ENCODE measurements around the gene IMPA2.

IMPA2 gene

DNA sequence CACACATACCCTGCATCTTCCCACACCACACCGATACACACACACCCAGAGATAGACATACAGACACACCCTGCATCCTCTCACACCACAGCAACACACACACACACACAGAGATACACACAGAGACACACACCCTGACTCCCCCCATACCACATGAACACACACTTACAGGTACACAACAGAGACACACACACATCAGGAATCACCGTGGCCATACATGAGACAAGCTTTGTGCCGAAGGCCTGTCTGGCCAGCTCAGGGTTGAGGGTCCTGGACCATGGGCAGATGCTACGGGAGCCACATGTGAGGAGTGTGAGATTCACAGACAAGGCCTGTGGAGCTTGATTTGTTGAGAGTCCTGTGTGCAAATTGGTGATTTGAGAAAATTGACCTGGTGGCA is 15.6 kb downstream of the IMPA2 start:
- Histone ChIP-seq H3K4me3 (ENCODE audit: low read depth, low read length) (no peak overlapping the region), H3K4ac (ENCODE audit: low read depth, low read length) (no peak overlapping the region), H2BK12ac (ENCODE audit: low read length) (no peak overlapping the region), H3K27ac (ENCODE audit: low read depth, low read length) (no peak overlapping the region), H3K14ac (ENCODE audit: low read length) (no peak overlapping the region), H2BK120ac (ENCODE audit: insufficient read depth, low read length, poor library complexity) (no peak overlapping the region), H3K4me1 (ENCODE audit: control insufficient read depth in 1 of 2, insufficient read depth in 2 of 2, low read length in 2 of 2) (peaks cover 6 to 14% of the 10 kb centered on the region in 2 experiments), H2BK5ac (ENCODE audit: low read depth, low read length, poor library complexity) (no peak overlapping the region), H3K9me3 (ENCODE audit: insufficient read depth, low read depth, low read length) (peaks cover 2% of the 10 kb centered on the region), H3K23ac (ENCODE audit: low read length) (peak overlapping the region; percentile 38), H3K36me3 (ENCODE audit: control insufficient read depth in 1 of 2, insufficient read depth in 2 of 2, low read length in 2 of 2) (peaks cover 0 to 4% of the 10 kb centered on the region in 2 experiments), H2AFZ (ENCODE audit: insufficient read depth, low read length, poor library complexity) (no peak overlapping the region), H3K4me2 (ENCODE audit: low read length) (no peak overlapping the region), H4K8ac (ENCODE audit: low read depth, low read length) (no peak overlapping the region), H4K91ac (ENCODE audit: low read depth, low read length) (no peak overlapping the region), H3K27me3 (ENCODE audit: insufficient read depth, low read length) (no peaks in the 10 kb centered on the region), H2AK5ac (ENCODE audit: low read length) (no peak overlapping the region), H4K12ac (ENCODE audit: low read depth, low read length) (no peak overlapping the region), H3K79me1 (ENCODE audit: low read length) (no peaks in the 10 kb centered on the region), H3K9ac (ENCODE audit: low read length) (no peak overlapping the region), H3K18ac (ENCODE audit: low read length) (no peak overlapping the region), H3K79me2 (ENCODE audit: control insufficient read depth, insufficient read depth, low read length, poor library complexity) (peaks cover 2% of the 10 kb centered on the region)
- no peak for DNase-seq
- WGBS (ENCODE audit: extremely low coverage, insufficient coverage, insufficient read length): no CpG with 5 or more reads among the region's 4 CpGs

DNA sequence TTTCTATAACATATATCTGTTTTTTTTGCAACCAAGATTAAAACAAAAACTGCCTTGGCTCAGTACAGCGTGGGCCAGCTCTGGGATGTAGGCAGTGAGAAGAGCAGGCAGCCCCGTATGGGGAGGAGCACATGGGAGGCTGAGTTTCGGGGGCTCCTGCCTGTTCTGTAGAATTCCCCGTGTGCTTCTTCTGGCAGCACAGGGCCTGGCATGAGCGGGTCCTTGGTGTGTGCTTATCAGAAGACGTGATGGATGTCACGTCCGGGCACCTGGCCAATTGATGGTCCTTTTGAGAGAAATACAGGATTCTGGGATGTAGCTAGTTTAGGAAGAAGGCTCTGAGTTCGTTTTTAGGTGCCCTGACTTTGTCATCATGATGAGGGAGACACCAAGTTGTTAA is 16.2 kb downstream of the IMPA2 start:
- Histone ChIP-seq H4K8ac (ENCODE audit: low read depth, low read length) (no peak overlapping the region), H3K9me3 (ENCODE audit: insufficient read depth, low read depth, low read length) (peaks cover 2% of the 10 kb centered on the region), H3K36me3 (ENCODE audit: control insufficient read depth in 1 of 2, insufficient read depth in 2 of 2, low read length in 2 of 2) (peaks cover 0 to 4% of the 10 kb centered on the region in 2 experiments), H2AFZ (ENCODE audit: insufficient read depth, low read length, poor library complexity) (no peak overlapping the region), H3K14ac (ENCODE audit: low read length) (no peak overlapping the region), H3K23ac (ENCODE audit: low read length) (no peak overlapping the region), H3K4me1 (ENCODE audit: control insufficient read depth in 1 of 2, insufficient read depth in 2 of 2, low read length in 2 of 2) (peaks cover 6 to 14% of the 10 kb centered on the region in 2 experiments), H4K12ac (ENCODE audit: low read depth, low read length) (no peak overlapping the region), H3K27ac (ENCODE audit: low read depth, low read length) (no peak overlapping the region), H2BK120ac (ENCODE audit: insufficient read depth, low read length, poor library complexity) (no peak overlapping the region), H3K79me2 (ENCODE audit: control insufficient read depth, insufficient read depth, low read length, poor library complexity) (peaks cover 2% of the 10 kb centered on the region), H3K18ac (ENCODE audit: low read length) (no peak overlapping the region), H2AK5ac (ENCODE audit: low read length) (no peak overlapping the region), H2BK12ac (ENCODE audit: low read length) (no peak overlapping the region), H3K9ac (ENCODE audit: low read length) (no peak overlapping the region), H3K4me3 (ENCODE audit: low read depth, low read length) (no peak overlapping the region), H3K79me1 (ENCODE audit: low read length) (no peaks in the 10 kb centered on the region), H2BK5ac (ENCODE audit: low read depth, low read length, poor library complexity) (no peak overlapping the region), H3K27me3 (ENCODE audit: insufficient read depth, low read length) (no peaks in the 10 kb centered on the region), H3K4me2 (ENCODE audit: low read length) (no peak overlapping the region), H3K4ac (ENCODE audit: low read depth, low read length) (no peak overlapping the region), H4K91ac (ENCODE audit: low read depth, low read length) (no peak overlapping the region)
- DNase-seq: no peak
- WGBS (ENCODE audit: extremely low coverage, insufficient coverage, insufficient read length): no CpG with 5 or more reads among the region's 9 CpGs

- H4K12ac ChIP-seq (ENCODE audit: low read depth, low read length): no peak overlapping the region
- DNase-seq: no peak
- H3K27ac ChIP-seq (ENCODE audit: low read depth, low read length): no peak overlapping the region
- no peak overlapping the region for H3K9ac ChIP-seq (ENCODE audit: low read length)
- no peak overlapping the region for H3K23ac ChIP-seq (ENCODE audit: low read length)
- no peak overlapping the region for H2BK5ac ChIP-seq (ENCODE audit: low read depth, low read length, poor library complexity)
- H3K4ac ChIP-seq (ENCODE audit: low read depth, low read length): no peak overlapping the region
- H3K14ac ChIP-seq (ENCODE audit: low read length): no peak overlapping the region
- H4K8ac ChIP-seq (ENCODE audit: low read depth, low read length): no peak overlapping the region
- H3K79me1 ChIP-seq (ENCODE audit: low read length): no peaks in the 10 kb centered on the region
- no peaks in the 10 kb centered on the region for H3K27me3 ChIP-seq (ENCODE audit: insufficient read depth, low read length)
- H3K4me1 ChIP-seq (ENCODE audit: control insufficient read depth in 1 of 2, insufficient read depth in 2 of 2, low read length in 2 of 2): peaks cover 6 to 14% of the 10 kb centered on the region in 2 experiments
- no peak overlapping the region for H2BK12ac ChIP-seq (ENCODE audit: low read length)
- H3K4me3 ChIP-seq (ENCODE audit: low read depth, low read length): no peak overlapping the region
- peaks cover 2% of the 10 kb centered on the region for H3K79me2 ChIP-seq (ENCODE audit: control insufficient read depth, insufficient read depth, low read length, poor library complexity)
- no peak overlapping the region for H2BK120ac ChIP-seq (ENCODE audit: insufficient read depth, low read length, poor library complexity)
- H3K9me3 ChIP-seq (ENCODE audit: insufficient read depth, low read depth, low read length): peaks cover 2% of the 10 kb centered on the region
- H3K4me2 ChIP-seq (ENCODE audit: low read length): no peak overlapping the region
- H3K36me3 ChIP-seq (ENCODE audit: control insufficient read depth in 1 of 2, insufficient read depth in 2 of 2, low read length in 2 of 2): peaks cover 0 to 4% of the 10 kb centered on the region in 2 experiments
- H3K18ac ChIP-seq (ENCODE audit: low read length): no peak overlapping the region
- no peak overlapping the region for H2AK5ac ChIP-seq (ENCODE audit: low read length)
- no CpG with 5 or more reads among the region's 5 CpGs for WGBS (ENCODE audit: extremely low coverage, insufficient coverage, insufficient read length)
- no peak overlapping the region for H2AFZ ChIP-seq (ENCODE audit: insufficient read depth, low read length, poor library complexity)
- no peak overlapping the region for H4K91ac ChIP-seq (ENCODE audit: low read depth, low read length)
Measured at GRCh38 chr18:11998193-11998592, 16.9 kb downstream of the IMPA2 start.

DNA sequence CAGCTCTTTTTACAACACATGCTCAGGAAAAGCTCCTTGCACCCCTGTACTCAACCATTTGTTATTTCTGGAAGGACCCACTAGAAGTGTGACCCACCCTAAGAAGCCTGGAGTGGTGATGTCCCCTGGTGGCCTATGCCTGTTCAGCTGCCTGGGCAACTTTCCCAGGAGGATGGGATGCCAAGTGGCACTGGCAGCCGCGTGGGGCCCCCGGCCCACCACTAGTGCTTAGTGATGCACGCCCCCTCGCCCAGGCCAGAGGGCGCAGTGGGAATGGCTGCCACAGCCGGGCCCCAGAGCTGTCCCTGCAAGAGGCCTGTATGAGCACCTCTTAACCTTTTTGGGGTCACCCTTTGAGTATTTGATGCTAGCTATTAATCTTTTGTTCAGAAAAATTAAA is 18.1 kb downstream of the IMPA2 start:
- no peaks in the 10 kb centered on the region for H3K27me3 ChIP-seq (ENCODE audit: insufficient read depth, low read length)
- H3K79me2 ChIP-seq (ENCODE audit: control insufficient read depth, insufficient read depth, low read length, poor library complexity): no peaks in the 10 kb centered on the region
- no peak overlapping the region for H3K18ac ChIP-seq (ENCODE audit: low read length)
- H2AK5ac ChIP-seq (ENCODE audit: low read length): no peak overlapping the region
- WGBS (ENCODE audit: extremely low coverage, insufficient coverage, insufficient read length): no CpG with 5 or more reads among the region's 7 CpGs
- H3K4me1 ChIP-seq (ENCODE audit: control insufficient read depth in 1 of 2, insufficient read depth in 2 of 2, low read length in 2 of 2): peaks cover 6 to 13% of the 10 kb centered on the region in 2 experiments
- no peak overlapping the region for H3K4me3 ChIP-seq (ENCODE audit: low read depth, low read length)
- H2AFZ ChIP-seq (ENCODE audit: insufficient read depth, low read length, poor library complexity): no peak overlapping the region
- no peak overlapping the region for H3K27ac ChIP-seq (ENCODE audit: low read depth, low read length)
- H3K14ac ChIP-seq (ENCODE audit: low read length): no peak overlapping the region
- H4K8ac ChIP-seq (ENCODE audit: low read depth, low read length): no peak overlapping the region
- H3K36me3 ChIP-seq (ENCODE audit: control insufficient read depth in 1 of 2, insufficient read depth in 2 of 2, low read length in 2 of 2): peaks cover 0 to 4% of the 10 kb centered on the region in 2 experiments
- no peak overlapping the region for H2BK5ac ChIP-seq (ENCODE audit: low read depth, low read length, poor library complexity)
- peaks cover 2% of the 10 kb centered on the region for H3K9me3 ChIP-seq (ENCODE audit: insufficient read depth, low read depth, low read length)
- no peak overlapping the region for H2BK12ac ChIP-seq (ENCODE audit: low read length)
- no peak overlapping the region for H2BK120ac ChIP-seq (ENCODE audit: insufficient read depth, low read length, poor library complexity)
- H3K79me1 ChIP-seq (ENCODE audit: low read length): no peaks in the 10 kb centered on the region
- no peak overlapping the region for H4K91ac ChIP-seq (ENCODE audit: low read depth, low read length)
- no peak for DNase-seq
- no peak overlapping the region for H3K9ac ChIP-seq (ENCODE audit: low read length)
- H3K23ac ChIP-seq (ENCODE audit: low read length): no peak overlapping the region
- no peak overlapping the region for H3K4me2 ChIP-seq (ENCODE audit: low read length)
- no peak overlapping the region for H4K12ac ChIP-seq (ENCODE audit: low read depth, low read length)
- H3K4ac ChIP-seq (ENCODE audit: low read depth, low read length): no peak overlapping the region
